ENCODE measurements around the gene CDH23. TPM values are rescaled to one million over a fixed set of nuclear protein-coding genes. Genes with fewer than 3 reads are reported as not detected.

CDH23 gene
- total and polyA plus RNA-seq, 10 of the 15 experiments (the other 5 are each of a cell fraction or from before 2014, with no cell fraction given) = 0.09 to 0.40 (median 0.15) TPM; not detected in 1

DNA sequence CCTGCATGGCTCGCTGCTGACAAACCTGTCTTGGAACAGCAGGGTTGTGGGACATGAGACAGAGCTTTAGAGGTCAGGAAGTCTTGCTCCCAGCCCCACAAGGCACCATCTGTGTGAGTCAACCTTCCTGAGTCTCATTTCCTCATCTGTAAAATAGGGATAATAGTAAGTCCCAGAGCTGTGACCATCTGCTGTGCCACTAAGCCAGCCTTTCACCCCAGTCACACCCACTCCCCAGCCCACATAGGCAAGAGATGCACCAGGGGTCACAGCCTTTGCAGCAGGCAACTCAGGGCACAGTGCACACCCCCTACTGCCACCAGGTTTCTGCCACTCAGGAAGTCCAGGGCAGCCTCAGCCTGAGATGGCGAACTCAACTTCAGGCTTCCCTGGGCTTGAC, 29.4 kb upstream of the CDH23 start:
- Histone ChIP-seq H3K9ac (ENCODE audit: control insufficient read depth, insufficient read depth, low read length) (no peak overlapping the region), H2AFZ (ENCODE audit: control insufficient read depth, low read depth, low read length) (no peak overlapping the region), H4K20me1 (ENCODE audit: control insufficient read depth, insufficient read depth) (no peaks in the 10 kb centered on the region), H3K27me3 (replicated peaks in 1 of 2; ENCODE audit: control insufficient read depth in 2 of 2, insufficient read depth in 2 of 2, low read length in 1 of 2) (no peaks in the 10 kb centered on the region), H3K9me3 (replicated peaks; ENCODE audit: control insufficient read depth, insufficient read depth, low read length) (no peaks in the 10 kb centered on the region), H3K79me2 (ENCODE audit: control insufficient read depth, insufficient read depth, low read length) (no peaks in the 10 kb centered on the region), H3K4me2 (ENCODE audit: control insufficient read depth, insufficient read depth) (no peak overlapping the region), H3K4me1 (ENCODE audit: control insufficient read depth, insufficient read depth, low read length) (peaks cover 25% of the 10 kb centered on the region), H3K27ac (ENCODE audit: control insufficient read depth, insufficient read depth) (no peak overlapping the region), H3K4me3 (no peak overlapping the region), H3K36me3 (ENCODE audit: control insufficient read depth in 2 of 2, insufficient read depth in 2 of 2, low read length in 1 of 2) (no peaks in the 10 kb centered on the region; a peak in 1 of 4 replicates)
- WGBS (ENCODE audit: insufficient coverage, insufficient replicate concordance, low lambda C conversion rate, missing lambda C conversion rate) = 24% methylated on average over 2 of the region's 2 CpGs
- intact Hi-C loops (cut with micrococcal nuclease; ENCODE audit: unreplicated experiment) = no loop called here
- ChIA-PET CTCF (interaction anchor here (0.7 to 2.2 kb wide), 3 partner anchors 18 to 334 kb away, joined by 3 to 6 read pairs (median 4); partner anchors contain the start of gene SLC29A3), POLR2A (no interaction called here), SMC1A (ENCODE audit: uncharacterized antibody, unreplicated experiment) (interaction anchor here (1.6 to 18.0 kb wide), 2 partner anchors 47 to 48 kb away, joined by 3 to 249 read pairs; partner anchors contain the start of gene SLC29A3), RAD21 (ENCODE audit: unreplicated experiment) (interaction anchor here (1.0 to 1.5 kb wide), 2 partner anchors 9 to 341 kb away, joined by 3 to 4 read pairs; no protein-coding TSS in a partner anchor)
- TF ChIP-seq RB1 (IDR thresholded peaks at IDR 0.05; ENCODE audit: borderline replicate concordance) = no peak
- TF ChIP-seq YBX1 (IDR thresholded peaks at IDR 0.05) = no peak
- no peak for TF ChIP-seq CHD2 (IDR thresholded peaks at IDR 0.05; ENCODE audit: borderline replicate concordance, low read depth, low read length)
- TF ChIP-seq, protein P1, sequence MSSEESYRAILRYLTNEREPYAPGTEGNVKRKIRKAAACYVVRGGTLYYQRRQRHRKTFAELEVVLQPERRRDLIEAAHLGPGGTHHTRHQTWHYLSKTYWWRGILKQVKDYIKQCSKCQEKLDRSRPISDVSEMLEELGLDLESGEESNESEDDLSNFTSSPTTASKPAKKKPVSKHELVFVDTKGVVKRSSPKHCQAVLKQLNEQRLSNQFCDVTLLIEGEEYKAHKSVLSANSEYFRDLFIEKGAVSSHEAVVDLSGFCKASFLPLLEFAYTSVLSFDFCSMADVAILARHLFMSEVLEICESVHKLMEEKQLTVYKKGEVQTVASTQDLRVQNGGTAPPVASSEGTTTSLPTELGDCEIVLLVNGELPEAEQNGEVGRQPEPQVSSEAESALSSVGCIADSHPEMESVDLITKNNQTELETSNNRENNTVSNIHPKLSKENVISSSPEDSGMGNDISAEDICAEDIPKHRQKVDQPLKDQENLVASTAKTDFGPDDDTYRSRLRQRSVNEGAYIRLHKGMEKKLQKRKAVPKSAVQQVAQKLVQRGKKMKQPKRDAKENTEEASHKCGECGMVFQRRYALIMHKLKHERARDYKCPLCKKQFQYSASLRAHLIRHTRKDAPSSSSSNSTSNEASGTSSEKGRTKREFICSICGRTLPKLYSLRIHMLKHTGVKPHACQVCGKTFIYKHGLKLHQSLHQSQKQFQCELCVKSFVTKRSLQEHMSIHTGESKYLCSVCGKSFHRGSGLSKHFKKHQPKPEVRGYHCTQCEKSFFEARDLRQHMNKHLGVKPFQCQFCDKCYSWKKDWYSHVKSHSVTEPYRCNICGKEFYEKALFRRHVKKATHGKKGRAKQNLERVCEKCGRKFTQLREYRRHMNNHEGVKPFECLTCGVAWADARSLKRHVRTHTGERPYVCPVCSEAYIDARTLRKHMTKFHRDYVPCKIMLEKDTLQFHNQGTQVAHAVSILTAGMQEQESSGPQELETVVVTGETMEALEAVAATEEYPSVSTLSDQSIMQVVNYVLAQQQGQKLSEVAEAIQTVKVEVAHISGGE (CRISPR knock-in tag; IDR thresholded peaks at IDR 0.05) = no peak
- no peak for TF ChIP-seq RUNX3 (IDR thresholded peaks at IDR 0.05; ENCODE audit: low read length)
- TF ChIP-seq SPI1 (IDR thresholded peaks at IDR 0.05; ENCODE audit: borderline replicate concordance, insufficient read depth, low read depth, low read length) = no peak
- TF ChIP-seq BRCA1 (IDR thresholded peaks at IDR 0.05; ENCODE audit: low read depth, low read length) = no peak
- TF ChIP-seq, protein P2, sequence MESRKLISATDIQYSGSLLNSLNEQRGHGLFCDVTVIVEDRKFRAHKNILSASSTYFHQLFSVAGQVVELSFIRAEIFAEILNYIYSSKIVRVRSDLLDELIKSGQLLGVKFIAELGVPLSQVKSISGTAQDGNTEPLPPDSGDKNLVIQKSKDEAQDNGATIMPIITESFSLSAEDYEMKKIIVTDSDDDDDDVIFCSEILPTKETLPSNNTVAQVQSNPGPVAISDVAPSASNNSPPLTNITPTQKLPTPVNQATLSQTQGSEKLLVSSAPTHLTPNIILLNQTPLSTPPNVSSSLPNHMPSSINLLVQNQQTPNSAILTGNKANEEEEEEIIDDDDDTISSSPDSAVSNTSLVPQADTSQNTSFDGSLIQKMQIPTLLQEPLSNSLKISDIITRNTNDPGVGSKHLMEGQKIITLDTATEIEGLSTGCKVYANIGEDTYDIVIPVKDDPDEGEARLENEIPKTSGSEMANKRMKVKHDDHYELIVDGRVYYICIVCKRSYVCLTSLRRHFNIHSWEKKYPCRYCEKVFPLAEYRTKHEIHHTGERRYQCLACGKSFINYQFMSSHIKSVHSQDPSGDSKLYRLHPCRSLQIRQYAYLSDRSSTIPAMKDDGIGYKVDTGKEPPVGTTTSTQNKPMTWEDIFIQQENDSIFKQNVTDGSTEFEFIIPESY (IDR thresholded peaks at IDR 0.05) = no peak
- TF ChIP-seq SMC3 (IDR thresholded peaks at IDR 0.05; ENCODE audit: borderline replicate concordance, low read length) = no peak
- no peak for TF ChIP-seq CHD4 (IDR thresholded peaks at IDR 0.05)
- BruUV-seq (replicated peaks) = no TSS peak
- FAIRE-seq (no peak), ATAC-seq (no peak), DNase-seq (ENCODE audit: low read depth, low spot score) (no peak)
- in situ Hi-C loops (cut with MboI) = no loop called here

Data from GM12878 (cell line).